HTR-8/SVneo (cell line): ENCODE results near the gene MEIS1.
A peak's percentile ranks its signal among the peaks of the same experiment; 100 is the strongest.

Experiments
- DNase-seq: peaks from one replicate; pipeline ENCODE4 v3.0.0; 2011; ENCODE audit warnings: low spot score, mixed read lengths; ENCODE audit not compliant: insufficient read length
- FAIRE-seq: peaks from 2 replicates; lab custom pipeline; 2011; peaks lifted over from hg19 to GRCh38; lab: Jason Lieb, UNC

MEIS1 gene

GRCh38 chr2:66431274-66431642 lies 3.7 kb upstream of the MEIS1 start:
- DNase-seq (no peak), FAIRE-seq (no peak)

GRCh38 chr2:66431846-66432587 lies 2.9 kb upstream of the MEIS1 start:
- FAIRE-seq (no peak), DNase-seq (no peak)

DNA sequence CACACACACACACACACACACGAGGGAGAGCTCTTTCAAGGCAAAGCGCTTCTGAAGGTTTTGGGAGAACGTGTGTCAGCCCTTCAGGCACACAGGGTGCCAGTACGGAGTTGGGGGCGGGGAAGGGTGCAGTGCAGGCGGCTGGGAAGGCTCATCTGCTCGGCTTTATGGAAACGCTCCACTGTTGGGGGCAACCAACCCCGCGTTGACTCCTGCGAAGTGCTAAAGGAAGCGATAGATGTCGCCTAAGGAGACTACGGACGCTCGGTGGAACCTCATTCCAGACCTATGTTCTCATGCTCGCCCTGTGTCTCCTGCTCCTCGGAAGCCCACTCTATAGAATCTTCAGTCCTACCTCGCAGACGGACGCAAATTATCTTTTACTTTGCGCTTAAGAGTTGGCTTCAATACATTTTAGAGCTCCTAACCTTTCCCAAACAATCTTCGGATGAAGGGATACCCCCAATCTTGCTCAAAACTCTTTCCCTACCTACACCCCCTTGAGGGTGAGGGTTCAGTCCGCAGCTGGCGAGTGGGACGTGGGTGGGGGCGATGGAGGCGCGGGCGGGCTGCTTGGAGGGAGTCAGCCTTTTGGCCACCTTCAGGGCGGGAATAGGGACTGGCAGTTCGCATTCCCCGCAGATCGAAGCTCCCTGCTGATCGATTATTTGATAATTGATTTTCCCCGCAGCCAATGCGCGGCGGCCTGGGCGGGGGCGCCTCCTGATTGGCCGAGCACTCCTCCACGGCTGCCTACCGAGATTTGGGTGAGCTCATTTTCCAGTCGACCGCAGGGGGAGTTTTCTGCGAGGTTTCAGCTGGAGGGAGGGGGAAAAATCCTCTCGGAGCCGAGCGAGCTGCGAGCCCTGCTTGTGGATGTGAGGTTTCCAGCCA lies 1.9 kb upstream of the MEIS1 start:
- FAIRE-seq (peak; percentile 80), DNase-seq (peak; percentile 92)

DNA sequence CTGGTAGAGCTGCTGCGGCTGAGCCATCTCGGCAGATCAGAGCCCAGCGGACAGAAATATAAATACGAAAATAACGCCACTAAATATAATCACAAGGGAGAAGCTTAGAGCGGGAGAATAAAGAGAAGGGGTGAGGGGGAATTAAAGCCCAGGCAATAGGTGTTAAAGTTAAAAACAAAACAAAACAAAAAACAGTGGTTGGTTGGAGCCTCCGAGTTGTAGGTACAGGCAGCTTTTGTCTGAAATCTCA lies 1.3 kb upstream of the MEIS1 start:
- FAIRE-seq: no peak
- no peak for DNase-seq

DNA sequence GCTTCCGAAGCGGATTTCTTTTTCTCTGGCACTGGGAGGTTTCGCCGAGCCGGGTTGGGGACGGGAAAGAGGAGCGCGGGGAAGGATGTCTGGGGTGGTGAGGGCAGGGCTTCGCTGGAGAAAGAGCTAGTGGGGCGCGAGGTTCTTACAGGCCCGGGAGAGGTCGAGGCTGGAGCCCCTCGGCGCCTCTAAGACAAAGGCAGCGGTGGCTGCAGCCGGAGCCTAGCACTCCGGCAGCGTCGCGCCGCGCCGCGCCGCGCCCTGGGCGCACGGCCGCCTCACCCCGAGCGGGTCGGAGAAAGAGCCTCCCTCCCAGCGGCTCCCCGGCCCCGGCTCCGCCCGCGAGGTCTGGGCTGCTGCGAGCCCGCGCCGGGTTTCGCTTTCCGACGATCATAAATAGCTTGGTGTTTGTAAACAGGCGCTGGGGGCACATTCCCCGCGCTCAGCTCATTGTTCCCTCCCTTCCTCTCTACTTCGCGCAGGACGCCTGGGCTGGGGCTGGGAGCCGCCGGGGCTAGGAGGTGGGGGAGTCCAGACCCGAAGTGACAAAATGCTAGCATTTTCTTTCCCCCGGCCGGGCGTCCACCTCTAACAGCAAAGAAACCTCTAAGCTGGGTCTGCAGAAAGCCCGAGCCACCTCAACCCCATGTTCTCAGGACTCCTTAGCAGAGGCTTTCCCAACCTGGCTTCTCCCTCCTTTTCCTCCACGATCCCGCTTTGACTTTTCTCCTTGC lies 813 bp upstream of the MEIS1 start:
- FAIRE-seq (no peak), DNase-seq (no peak)

DNA sequence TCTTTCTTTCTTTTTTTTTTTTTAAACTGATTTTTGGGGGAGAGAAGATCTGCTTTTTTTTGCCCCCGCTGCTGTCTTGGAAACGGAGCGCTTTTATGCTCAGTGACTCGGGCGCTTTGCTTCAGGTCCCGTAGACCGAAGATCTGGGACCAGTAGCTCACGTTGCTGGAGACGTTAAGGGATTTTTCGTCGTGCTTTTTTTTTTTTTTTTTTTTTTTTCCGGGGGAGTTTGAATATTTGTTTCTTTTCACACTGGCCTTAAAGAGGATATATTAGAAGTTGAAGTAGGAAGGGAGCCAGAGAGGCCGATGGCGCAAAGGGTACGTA lies 587 bp downstream of the MEIS1 start:
- DNase-seq (no peak), FAIRE-seq (no peak)

DNA sequence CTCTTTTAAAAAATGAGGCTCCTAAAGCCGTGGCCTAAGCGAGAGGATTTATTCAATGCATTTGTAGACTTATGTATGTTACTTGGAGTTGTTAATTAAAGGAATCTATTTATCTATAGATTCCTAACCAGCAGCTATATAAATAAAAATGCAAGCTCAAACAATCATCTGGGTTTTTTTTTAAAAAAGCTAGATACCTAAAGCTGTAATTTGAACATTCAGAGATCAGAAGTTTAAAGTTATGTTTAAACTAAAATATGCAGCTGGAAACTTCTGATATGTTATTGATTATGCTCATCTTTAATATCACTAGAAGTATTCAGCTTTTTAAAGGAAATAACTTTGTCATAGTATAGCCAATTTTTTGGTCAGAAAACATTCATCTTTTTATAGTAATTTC lies 1.0 kb downstream of the MEIS1 start:
- DNase-seq (no peak), FAIRE-seq (no peak)

DNA sequence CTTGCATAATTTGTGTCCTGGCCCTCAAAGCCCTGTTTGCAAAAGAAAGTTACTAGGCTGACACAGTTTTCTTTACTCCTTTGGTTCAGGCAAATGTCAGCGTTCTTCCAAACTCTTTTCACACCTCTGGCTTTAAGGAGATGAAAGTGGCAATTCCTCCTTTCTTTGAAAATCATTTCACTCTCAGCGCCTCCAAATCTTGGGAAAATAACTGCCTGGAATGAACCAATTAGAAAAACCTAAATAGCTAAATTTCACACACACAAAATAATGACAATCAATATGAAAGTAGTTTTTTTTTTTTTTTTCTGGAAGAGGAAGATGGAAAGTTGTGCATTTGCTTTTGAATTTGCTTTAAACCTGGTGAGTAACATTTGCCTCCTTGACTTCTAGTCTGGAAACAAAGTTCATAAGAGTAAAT lies 1.7 kb downstream of the MEIS1 start:
- no peak for FAIRE-seq
- DNase-seq: no peak

GRCh38 chr2:66437109-66437690 lies 2.3 kb downstream of the MEIS1 start:
- DNase-seq (no peak), FAIRE-seq (no peak)

DNA sequence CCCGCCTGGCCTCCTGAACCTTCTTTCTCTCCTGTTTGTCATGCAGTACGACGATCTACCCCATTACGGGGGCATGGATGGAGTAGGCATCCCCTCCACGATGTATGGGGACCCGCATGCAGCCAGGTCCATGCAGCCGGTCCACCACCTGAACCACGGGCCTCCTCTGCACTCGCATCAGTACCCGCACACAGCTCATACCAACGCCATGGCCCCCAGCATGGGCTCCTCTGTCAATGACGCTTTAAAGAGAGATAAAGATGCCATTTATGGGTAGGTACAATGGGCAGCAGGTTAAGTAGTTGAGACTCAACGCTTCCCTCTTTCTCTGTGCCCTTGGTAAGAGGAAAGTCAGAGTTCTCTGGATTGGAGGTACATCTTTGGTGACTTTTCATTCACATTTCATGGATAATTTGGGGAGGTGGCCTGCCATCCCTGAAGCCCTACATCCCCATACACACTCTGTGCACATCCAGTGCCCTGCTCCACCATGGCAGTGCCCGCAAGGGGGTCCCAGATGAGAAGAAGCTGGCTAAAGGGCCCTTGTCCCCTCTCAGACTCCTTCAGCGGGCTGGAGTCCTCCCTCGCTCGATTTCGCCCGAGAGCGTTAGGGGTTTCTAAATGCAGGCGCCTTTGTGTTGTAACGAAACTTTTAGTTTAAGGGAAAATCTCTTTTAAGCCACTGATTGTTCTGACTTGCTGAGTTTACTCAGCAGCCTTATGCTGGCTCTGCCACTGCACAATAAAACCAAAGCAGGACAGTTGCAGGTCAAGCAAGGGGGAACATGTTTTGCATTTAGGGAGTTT lies 3.0 kb downstream of the MEIS1 start:
- DNase-seq (no peak), FAIRE-seq (no peak)

- FAIRE-seq: no peak
- no peak for DNase-seq
Measured at GRCh38 chr2:66438498-66438833, 3.5 kb downstream of the MEIS1 start.

DNA sequence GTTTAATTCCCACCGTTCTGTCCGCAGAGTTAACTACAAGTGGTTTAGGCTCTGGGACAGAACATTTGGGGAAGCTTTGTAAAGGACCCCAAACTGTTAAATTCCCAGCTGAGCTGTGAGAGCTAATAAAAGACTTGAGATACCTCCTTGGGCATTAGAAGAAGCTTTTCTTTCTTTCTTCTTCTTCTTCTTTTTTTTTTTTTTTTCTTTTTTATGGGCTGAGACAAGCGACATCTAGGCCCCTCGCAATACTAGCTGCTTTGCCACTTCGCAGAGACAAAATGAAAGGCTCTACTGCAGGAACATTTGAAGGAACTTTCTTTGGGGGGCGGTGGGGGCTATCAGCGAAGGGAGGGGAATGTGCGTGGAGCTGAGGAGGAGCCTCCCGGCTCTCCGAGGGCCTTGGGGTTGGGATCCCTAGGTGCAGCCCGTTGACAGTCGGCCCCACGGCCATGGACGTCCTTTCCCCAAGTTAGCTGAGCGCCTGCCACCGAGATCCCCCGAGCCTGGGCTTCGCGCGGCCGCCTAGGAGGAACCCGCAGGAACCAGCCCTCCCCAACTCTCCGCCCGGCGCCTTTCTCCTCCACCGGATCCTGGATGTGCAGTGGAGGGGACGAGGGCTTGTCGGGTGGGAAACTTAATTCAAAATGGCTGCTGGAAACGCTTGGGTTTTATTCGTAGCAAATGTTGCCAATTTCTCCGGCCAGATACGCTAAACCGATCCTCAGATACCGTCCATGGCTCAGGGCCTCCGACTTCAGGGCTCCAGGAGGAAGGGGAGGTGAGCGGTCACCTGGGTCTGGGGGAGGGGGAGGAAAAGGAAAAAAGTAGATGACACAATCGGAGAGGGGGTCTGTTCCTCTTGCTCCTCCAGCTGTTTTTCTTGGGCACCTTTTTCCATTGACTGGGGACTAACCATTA lies 4.2 kb downstream of the MEIS1 start:
- peak; percentile 51 for FAIRE-seq
- DNase-seq: no peak

GRCh38 chr2:66439812-66440542 lies 5.1 kb downstream of the MEIS1 start:
- DNase-seq: no peak
- peak; percentile 42 for FAIRE-seq

DNA sequence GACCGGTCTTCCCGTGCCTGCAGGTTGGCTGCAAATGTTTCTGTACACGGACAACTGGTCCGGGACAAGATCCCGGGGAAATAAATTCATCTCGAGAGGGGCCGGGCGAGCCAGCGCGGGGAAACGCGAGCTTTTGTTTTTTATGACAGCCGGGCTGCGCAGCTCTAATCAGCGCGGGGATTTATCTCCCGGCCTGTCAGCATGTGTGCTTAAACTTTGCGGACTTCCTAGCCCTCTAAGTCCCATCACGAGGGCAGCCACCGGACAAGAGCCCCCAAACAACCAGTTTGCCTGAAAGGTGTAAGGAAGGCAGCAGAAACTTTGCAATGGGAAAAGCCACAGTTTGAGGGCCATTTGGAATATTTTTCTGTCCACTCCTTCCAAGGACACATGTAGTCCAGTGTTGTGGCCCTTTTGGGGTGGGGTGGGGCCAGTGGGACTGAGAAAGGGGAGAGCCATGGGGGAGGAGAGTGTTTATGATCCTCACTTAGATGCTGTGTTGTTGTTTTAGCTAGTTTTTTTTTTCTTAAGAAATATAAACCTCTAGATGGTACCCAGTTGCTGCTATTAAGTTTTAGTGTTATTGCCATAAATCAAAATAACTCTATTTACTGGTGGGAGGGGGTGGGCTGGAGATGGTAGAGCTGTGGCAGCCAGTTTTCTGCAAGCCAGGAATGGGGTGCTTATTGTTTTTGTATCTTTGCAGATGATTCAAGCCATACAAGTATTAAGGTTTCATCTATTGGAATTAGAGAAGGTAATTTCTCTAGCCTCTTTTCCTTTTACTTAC lies 6.0 kb downstream of the MEIS1 start:
- DNase-seq (no peak), FAIRE-seq (no peak)

DNA sequence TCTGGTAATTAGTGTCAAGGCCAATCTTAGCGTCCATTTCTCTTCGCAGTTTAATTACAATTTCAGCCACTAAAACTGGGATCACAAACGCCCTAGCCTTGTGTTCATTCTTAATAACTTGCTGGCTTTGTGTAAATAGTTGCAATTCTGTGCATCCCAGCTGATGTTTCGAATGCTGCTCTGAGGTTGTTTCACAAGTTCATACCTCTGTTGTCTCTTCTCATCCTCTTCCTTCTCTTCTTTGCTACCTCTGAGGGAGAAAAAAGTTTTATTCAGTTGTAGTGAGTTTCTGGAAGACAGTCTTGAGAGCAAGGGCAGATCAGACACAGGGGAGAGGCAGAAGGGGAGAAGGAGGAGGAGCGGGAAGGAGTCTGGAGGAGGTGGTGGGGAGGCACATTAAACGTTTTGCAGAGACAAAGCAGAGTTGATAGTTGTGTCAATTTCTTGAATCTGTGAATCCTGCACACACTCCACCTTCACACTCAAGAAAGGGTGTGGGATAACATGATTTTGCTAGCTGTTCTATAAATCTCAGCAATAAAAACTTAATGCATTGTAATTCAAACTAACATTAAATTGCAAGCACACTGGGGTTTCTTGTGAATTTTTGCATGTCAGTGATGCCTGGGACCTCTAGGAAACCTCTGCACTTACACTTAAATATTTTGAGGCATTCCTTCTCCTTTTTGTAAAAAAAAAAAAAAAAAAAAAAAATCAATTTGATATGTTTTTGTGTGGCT lies 6.8 kb downstream of the MEIS1 start:
- FAIRE-seq (peak; percentile 69), DNase-seq (no peak)

DNA sequence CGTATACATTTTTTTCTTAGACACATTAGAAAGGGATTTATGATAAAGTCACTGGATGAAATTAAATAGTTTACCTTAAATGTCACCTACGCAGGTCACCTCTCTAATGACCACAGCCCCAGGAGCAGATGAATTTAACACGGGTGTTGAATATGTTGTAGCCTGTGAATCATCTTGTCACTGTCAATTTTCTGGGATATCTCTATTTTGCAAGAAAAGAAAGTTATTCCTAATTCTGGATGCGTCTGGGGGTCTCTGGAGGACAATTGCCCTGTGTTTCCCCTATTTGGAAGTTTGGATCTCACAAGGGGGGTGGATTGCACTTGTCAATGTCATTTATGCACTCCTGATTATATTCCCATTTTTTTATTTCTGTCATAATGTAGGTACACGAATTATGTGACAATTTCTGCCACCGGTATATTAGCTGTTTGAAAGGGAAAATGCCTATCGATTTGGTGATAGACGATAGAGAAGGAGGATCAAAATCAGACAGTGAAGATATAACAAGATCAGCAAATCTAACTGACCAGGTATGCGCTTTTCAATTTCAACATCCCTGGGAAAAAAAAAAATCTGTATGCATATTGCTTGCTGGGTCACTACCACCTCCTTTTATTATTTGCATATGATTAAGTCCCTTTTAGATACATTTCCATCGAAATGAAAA lies 7.7 kb downstream of the MEIS1 start:
- no peak for DNase-seq
- no peak for FAIRE-seq
